Motor neuron (in vitro differentiated cells): ENCODE data around the gene STX19. TPM values are rescaled to one million over a fixed set of nuclear protein-coding genes. Genes with fewer than 3 reads are reported as not detected.

Experiments
- ATAC-seq, 8 experiments: fragments of 200-7000 bp; cut with Tn5 transposase; replicated peaks in 6 of 8; 2 replicates each; pipeline ENCODE4 v1.8.0; 2021; ENCODE audit warnings: mild to moderate bottlenecking in 8 of 8, moderate library complexity in 8 of 8
- H3K27ac ChIP-seq, 2 donors: fragments of 250-450 bp; sonication (Bioruptor Pico); 2 replicates each; pipeline ENCODE4 v1.9.0; 2021; ENCODE audit warnings: antibody characterized with exemption in 2 of 2, mild to moderate bottlenecking in 2 of 2, moderate library complexity in 1 of 2
- H3K4me1 ChIP-seq, 2 donors: fragments of 250-450 bp; sonication (Bioruptor Pico); replicated peaks in 1 of 2; 2 replicates each; pipeline ENCODE4 v1.6.1; 2021; ENCODE audit warnings: antibody characterized with exemption in 2 of 2, mild to moderate bottlenecking in 2 of 2, moderate library complexity in 1 of 2
- H3K4me3 ChIP-seq, 5 donors: fragments of 250-450 bp; sonication (Bioruptor Pico); 2 replicates each; pipeline ENCODE4 v1.9.0; 2021; ENCODE audit warnings: antibody characterized with exemption in 5 of 5, mild to moderate bottlenecking in 5 of 5, moderate library complexity in 4 of 5
- WGBS, 10 experiments: fragments of 450-650 bp; shearing (Covaris generic); methylation state at CpG; one replicate each; pipeline ENCODE4 v1.0.0; 2022; 5-methylcytosine and 5-hydroxymethylcytosine counted together
- in situ Hi-C, 9 experiments: fragments of 400-800 bp; cut with MboI; loops; one replicate each; pipeline ENCODE4 v1.15.0; 2021; ENCODE audit warnings: low sequenced_read_pairs in 9 of 9, low pct_unique_long_range_greater_than_20kb in 2 of 9; ENCODE audit not compliant: unreplicated experiment in 9 of 9
- total RNA-seq, 8 experiments: library from RNA; unstranded; fragments of 300-600 nt; gene quantifications; 2 replicates each; pipeline versions ENCODE4 v1.2.3 to v1.2.4, GENCODE V29; 2022

Gene STX19, protein sequence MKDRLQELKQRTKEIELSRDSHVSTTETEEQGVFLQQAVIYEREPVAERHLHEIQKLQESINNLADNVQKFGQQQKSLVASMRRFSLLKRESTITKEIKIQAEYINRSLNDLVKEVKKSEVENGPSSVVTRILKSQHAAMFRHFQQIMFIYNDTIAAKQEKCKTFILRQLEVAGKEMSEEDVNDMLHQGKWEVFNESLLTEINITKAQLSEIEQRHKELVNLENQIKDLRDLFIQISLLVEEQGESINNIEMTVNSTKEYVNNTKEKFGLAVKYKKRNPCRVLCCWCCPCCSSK
- 1 to 10 TPM in 2 of 8 experiments, under 1 TPM in 5, not detected in 1; 0.21 to 2.2 (median 0.60) TPM for total RNA-seq

DNA sequence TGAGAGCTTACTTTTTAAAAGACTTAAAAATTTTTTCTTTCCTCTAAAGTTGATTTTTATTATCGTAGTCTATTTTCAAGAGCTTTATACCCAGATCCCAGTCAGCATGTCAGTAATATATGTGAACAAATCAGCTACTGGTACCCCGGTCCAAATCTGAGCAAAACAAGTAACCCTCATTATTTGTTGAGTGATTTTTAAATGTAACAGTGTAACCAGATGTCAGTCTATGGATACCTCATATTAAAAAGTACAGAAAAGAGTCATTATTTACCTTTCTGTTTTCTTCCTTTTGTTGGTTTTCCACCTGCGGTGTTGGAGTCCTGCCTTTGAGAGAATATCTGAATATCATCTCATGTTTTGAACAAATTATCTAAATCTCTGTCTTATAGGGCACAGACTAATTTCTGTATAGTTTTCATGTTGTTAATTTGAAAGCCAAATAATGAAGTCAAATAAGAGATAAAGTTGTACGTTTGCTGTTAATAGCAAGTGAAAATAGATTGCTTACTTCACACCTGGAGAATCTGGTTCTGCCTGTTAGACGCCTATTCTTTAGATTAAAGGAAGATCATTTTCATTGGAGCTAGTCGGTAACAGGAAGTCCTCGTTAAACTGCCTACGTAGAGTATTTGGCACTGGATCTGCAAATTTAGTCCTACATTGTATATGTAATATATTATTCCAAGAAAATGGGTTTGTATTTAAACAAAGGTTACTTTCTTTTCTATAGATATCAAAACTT is at the start of gene STX19:
Gene STX19 (minus strand): TSS at position 505 of the 745 bp plus-strand sequence. CDS start 13,328 bp downstream, outside the sequence.
- no peaks in the 10 kb centered on the region for H3K4me1 ChIP-seq
- in situ Hi-C loops = no loop called here
- 76 to 100% (median 93%) methylated on average over 2 to 8 of the region's 8 CpGs for WGBS, 10 experiments
- no peak within 1 kb of the TSS for H3K27ac ChIP-seq
- no peak for ATAC-seq
- no peak within 1 kb of the TSS for H3K4me3 ChIP-seq

DNA sequence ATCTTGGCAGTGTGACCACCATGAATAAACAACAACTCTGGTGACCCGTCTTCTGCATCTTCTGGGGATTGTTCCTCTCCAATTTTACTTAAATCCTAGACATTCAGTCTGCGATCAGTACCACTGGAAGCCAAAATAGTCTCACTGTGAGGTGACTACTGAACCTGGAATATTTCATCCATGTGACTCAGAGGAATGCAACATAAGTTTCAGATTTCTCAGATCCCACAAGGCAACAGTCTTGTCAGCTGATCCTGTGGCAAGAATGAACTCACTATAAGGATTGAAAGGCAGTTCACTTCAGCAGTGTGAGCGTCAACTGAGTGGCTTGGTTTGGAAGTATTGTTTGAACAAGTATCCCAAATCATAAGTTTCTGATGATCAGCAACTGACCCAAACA is 47.7 kb upstream of the STX19 start:
- in situ Hi-C loops = no loop called here
- no peak for ATAC-seq
- no peak overlapping the region for H3K27ac ChIP-seq
- H3K4me3 ChIP-seq = no peak overlapping the region
- no peaks in the 10 kb centered on the region for H3K4me1 ChIP-seq
- whole genome bisulfite sequencing, 10 experiments = 75 to 100% (median 100%) methylated on average over 1 to 3 of the region's 3 CpGs; no CpG with 5 or more reads in 2 of the 10 experiments

DNA sequence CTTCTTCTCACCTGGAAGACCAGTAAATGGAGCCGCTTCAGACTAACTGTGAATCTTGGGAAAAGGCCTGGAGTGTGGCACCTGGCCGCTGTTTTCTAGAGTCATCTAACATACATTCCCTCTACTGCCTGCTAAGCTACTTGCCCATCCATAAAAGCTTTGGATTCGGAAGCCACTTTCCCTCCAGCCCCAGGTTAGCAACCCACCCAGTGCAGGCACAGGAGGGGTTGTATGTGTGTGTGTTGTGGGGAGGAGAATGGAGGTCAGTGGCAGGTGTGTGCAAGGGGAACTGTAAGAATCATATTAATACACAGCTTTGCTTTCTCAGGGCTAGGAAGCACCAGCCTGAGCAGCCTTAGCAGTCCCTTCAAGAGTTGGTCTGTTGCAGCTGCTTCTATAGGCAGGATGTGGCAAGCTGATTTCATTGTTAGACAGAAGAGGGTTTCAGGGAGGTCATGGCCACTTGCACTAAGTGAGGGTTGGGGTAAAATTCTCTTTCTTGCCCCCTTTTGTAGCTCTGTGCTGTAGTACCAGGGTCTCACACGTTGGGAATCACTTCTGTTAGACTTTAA is 43.4 kb upstream of the STX19 start:
- Histone ChIP-seq H3K4me1 (no peaks in the 10 kb centered on the region), H3K4me3 (no peak overlapping the region), H3K27ac (no peak overlapping the region)
- WGBS, 10 experiments = 80 to 100% (median 100%) methylated on average over 1 to 3 of the region's 4 CpGs; no CpG with 5 or more reads in 3 of the 10 experiments
- in situ Hi-C loops = no loop called here
- ATAC-seq = no peak

DNA sequence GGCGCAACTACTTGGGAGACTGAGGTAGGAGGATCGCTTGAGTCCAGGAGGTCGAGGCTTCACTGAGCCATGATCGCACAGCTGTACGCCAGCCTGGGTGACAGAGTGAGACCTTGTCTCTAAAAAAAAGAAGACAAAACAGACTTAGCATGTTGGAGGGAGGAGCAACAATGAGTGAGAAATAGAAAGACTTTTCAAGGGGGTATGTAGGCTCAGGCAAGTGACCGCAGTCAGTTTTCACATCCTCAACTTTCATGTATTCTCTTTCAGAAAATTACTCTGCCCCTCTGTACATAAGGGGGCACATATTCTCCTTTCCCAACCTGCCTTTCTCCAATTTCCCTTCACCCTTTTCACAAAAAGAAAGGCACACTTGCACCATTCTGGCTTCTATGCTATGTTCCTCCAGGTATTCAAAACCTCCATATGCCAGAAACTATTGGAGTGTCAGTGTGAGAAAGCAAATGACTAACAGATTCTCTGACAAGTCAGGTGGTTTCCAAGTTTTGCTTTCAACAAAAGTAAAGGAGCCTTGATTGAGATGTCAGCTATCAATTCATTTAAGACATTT is 42.0 kb upstream of the STX19 start:
- 67 to 100% (median 99%) methylated on average over 1 to 6 of the region's 6 CpGs; no CpG with 5 or more reads in 2 of the 10 experiments for WGBS, 10 experiments

DNA sequence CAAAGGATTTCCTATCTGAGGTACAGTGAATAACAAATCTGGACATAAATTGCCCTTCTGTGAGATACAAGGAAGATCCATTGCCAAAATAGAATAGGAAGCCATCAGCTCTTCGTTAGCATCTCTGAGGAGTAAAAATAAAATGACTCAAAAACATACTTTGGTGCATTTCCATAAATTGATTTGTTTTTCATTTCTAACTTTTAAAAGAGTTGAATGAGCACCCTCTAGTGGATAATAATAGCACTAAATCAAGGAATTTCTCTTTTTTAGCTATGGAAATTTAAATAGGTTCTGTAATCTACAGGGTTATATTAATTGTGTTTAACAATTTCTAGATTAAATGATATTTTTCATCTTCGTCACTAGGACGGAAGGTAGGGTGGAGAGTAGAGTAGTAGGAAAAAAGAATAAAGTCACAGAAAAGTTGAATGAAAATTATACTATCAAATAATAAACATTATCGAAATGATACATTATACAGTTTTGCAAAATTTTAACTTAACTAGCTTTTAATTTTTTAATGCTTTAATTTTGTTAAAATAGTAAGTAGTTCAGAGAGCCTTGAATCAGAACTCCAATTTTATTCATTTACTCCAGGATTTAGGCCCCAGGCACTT is 40.9 kb upstream of the STX19 start:
- in situ Hi-C loops = loop anchor here in 1 of 9 experiments (10.0 kb wide), 1 partner anchor 65 kb away; no protein-coding TSS in a partner anchor
- Histone ChIP-seq H3K4me1 (no peaks in the 10 kb centered on the region), H3K27ac (no peak overlapping the region), H3K4me3 (no peak overlapping the region)
- no peak for ATAC-seq
- 5 to 94% (median 65%) methylated on average over 2 to 4 of the region's 4 CpGs for WGBS, 10 experiments

More for the DNA sequence above, 42.0 kb upstream of the STX19 start:
- no peak for ATAC-seq
- Histone ChIP-seq H3K4me1 (no peaks in the 10 kb centered on the region), H3K27ac (no peak overlapping the region), H3K4me3 (no peak overlapping the region)
- in situ Hi-C loops = no loop called here

DNA sequence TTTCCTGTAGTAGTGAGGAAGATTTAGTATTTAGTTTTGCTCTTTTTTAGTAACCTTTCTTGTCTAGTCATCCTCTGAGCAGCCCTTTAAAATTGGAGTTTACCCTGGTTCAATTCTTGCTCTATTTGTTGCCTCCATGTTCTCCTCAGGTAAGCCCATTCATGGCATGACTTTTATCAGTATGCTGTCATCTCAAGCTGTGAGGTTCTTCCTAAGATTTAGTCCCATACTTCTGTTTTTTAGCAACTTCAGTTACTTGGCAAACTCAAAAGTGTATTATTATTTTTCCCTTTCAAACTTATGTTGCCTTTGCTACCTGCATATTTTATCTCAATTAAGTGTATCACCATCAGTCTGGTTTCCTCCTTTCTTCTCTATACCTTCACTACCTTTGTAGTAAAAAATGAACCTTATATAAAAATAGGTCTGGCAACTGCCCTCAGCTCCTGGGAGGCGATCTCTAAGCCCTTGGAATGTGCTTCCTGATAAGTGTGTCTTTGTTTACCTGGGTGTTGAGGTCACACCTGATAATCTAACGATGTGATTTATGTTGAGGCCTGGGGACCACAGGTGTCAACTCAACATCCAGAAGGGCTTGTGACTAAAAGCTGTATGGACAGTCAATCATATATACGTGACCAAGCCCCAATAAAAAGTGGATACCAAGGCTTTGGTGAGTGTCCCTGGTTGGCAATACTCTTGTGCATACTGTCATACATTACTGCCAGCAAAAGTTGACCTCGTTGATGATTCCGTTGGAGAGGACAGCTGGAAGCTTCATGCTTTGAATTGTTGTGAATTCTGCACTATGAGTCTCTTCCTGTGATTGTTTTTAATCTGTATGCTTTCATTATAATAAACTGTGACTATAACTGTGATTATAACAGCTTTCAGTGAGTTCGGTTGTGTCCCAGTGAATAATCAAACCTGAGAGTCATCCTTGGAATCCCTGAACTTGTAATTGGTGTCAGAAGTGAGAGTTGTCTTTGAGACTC is 38.4 kb upstream of the STX19 start:
- no peak overlapping the region for H3K27ac ChIP-seq
- ATAC-seq = no peak
- H3K4me3 ChIP-seq = no peak overlapping the region
- WGBS, 10 experiments = 80 to 100% (median 87%) methylated on average over 2 to 5 of the region's 6 CpGs; no CpG with 5 or more reads in 2 of the 10 experiments
- in situ Hi-C loops = loop anchor here in 1 of 9 experiments (10.0 kb wide), 1 partner anchor 62 kb away; no protein-coding TSS in a partner anchor
- peaks cover 4 to 6% of the 10 kb centered on the region in 2 donors for H3K4me1 ChIP-seq

DNA sequence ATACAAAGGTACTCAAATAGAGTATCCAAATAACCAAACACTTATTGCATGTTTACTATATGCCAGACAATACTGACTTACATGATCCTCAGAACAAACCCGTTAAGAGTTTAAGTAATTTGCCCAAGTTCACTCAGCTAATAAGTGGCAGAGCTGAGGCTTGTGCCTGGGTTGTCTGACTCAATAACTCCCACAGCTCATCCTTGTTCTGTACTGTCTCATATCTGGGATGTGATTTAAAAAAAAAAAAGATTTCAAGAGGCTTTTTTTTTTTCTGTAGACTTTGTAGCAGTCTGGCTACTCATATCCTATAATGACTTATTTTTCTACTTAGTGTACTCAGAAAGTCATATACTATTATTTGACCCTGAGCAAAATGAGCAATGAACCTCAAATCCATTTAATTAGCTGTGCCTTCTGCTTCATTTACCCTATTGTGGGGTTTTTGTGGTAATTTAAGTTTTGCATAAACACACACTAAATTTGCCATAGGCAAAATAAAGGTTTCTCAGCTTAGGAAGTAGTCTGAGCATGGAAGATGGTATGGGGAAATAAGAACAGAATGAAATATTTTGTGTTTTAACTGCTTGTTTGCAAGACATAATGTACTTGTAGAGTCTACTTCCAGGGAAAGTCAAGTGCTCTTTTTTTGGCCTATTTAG is 37.6 kb upstream of the STX19 start:
- in situ Hi-C loops = loop anchor here in 1 of 9 experiments (10.0 kb wide), 1 partner anchor 61 kb away; no protein-coding TSS in a partner anchor
- peaks cover 4 to 11% of the 10 kb centered on the region in 2 donors for H3K4me1 ChIP-seq
- ATAC-seq = no peak
- no peak overlapping the region for H3K27ac ChIP-seq
- 64 to 100% (median 100%) methylated on average over 1 of the region's 1 CpG; no CpG with 5 or more reads in 3 of the 10 experiments for WGBS, 10 experiments
- H3K4me3 ChIP-seq = no peak overlapping the region

DNA sequence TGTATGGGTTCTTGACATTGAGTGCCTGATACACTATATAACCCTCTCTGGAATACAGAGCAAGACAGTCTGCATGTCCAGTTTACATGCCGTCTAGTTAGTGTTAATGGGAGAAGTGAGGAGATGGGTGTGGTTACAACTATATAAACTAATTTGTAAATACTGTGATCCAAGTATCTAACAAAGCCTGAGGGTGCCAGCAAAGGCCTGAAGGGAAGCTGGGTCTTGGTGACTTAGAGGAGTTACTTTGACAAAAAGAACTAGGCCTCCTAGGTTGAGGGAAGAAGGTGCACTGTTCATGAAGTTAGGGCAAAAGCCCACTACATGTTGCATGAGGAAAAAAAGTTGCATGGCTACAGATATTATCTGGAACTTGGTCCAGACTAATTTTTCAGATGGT is 36.7 kb upstream of the STX19 start:
- H3K27ac ChIP-seq = no peak overlapping the region
- 0 to 100% (median 60%) methylated on average over 1 of the region's 1 CpG; no CpG with 5 or more reads in 5 of the 10 experiments for WGBS, 10 experiments
- no peak for ATAC-seq
- H3K4me3 ChIP-seq = no peak overlapping the region
- H3K4me1 ChIP-seq = peaks cover 4 to 11% of the 10 kb centered on the region in 2 donors
- in situ Hi-C loops = loop anchor here in 1 of 9 experiments (10.0 kb wide), 1 partner anchor 60 kb away; no protein-coding TSS in a partner anchor

DNA sequence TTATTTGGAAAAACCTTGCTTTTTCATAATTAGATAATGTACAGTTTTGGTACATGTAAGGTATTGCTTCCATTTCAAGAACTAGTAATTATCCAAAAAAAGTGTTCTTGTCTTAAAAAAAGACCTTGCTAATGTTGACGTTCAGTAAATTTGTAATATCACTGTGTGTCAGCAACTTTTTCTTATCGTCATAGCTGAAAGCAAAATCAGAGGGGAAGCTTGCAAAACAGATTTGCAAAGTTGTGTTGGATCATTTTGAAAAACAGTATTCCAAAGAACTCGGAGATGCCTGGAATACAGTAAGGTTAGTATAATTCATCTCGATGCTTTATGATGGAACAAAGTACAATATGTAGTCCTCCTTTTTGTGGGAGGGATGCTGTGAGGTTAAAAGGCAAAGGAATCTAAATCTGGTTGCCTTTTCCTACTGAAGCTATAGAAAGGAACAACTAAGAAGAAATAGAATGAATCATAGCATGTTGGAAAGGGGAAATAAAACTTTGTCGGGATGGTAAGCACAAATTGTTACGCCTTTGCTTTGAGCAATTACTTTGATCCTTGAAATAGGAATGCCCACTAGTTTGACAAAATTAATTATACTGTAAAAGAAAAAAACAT is 36.0 kb upstream of the STX19 start:
- Histone ChIP-seq H3K27ac (no peak overlapping the region), H3K4me3 (no peak overlapping the region), H3K4me1 (peaks cover 4 to 11% of the 10 kb centered on the region in 2 donors)
- ATAC-seq = no peak
- in situ Hi-C loops = loop anchor here in 1 of 9 experiments (10.0 kb wide), 1 partner anchor 60 kb away; no protein-coding TSS in a partner anchor
- WGBS, 10 experiments = 68 to 94% (median 89%) methylated on average over 2 to 6 of the region's 6 CpGs

DNA sequence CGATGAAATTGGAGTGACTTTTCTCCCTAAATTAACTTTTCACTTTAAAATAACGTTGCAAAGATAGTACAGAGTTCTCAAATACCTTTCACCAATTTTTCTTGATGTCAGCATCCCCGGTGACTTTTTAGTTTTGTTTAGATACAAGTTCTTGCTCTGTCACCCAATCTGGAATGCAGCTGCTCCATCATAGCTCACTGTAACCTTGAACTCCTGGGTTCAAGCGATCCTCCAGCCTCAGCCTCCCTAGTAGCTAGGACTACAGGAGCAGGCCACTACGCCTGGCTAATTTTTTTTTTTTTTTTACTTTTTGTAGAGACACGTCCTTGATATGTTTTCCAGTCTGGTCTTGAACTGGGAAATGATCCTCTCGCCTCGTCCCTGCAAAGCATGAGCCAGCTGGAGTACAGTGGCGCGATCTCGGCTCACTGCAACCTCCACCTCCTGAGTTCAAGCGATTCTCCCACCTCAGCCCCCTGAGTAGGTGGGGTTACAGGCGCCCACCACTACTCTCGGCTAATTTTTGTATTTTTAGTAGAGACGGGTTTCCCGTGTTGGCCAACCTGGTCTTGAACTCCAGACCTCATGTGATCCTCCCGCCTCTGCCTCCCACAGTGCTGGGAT is 35.2 kb upstream of the STX19 start:
- in situ Hi-C loops = loop anchor here in 1 of 9 experiments (10.0 kb wide), 1 partner anchor 59 kb away; no protein-coding TSS in a partner anchor
- peak overlapping the region; percentile 63 to 97 (median 92) for H3K4me3 ChIP-seq
- peaks cover 4 to 11% of the 10 kb centered on the region in 2 donors for H3K4me1 ChIP-seq
- 17 to 53% (median 41%) methylated on average over 2 to 12 of the region's 17 CpGs for WGBS, 10 experiments
- ATAC-seq = peak in 1 of 8 experiments; percentile 4
- peak overlapping the region; percentile 96 to 99 for H3K27ac ChIP-seq
